GM19395 (cell line): ENCODE data around the gene PPP2R2B.

Experiments used
- ATAC-seq: cut with Tn5 transposase; IDR thresholded peaks from one replicate; pipeline ENCODE4 v1.9.1; 2021; ENCODE audit warnings: mild to moderate bottlenecking, moderate library complexity; ENCODE audit not compliant: unreplicated experiment

Gene PPP2R2B

DNA sequence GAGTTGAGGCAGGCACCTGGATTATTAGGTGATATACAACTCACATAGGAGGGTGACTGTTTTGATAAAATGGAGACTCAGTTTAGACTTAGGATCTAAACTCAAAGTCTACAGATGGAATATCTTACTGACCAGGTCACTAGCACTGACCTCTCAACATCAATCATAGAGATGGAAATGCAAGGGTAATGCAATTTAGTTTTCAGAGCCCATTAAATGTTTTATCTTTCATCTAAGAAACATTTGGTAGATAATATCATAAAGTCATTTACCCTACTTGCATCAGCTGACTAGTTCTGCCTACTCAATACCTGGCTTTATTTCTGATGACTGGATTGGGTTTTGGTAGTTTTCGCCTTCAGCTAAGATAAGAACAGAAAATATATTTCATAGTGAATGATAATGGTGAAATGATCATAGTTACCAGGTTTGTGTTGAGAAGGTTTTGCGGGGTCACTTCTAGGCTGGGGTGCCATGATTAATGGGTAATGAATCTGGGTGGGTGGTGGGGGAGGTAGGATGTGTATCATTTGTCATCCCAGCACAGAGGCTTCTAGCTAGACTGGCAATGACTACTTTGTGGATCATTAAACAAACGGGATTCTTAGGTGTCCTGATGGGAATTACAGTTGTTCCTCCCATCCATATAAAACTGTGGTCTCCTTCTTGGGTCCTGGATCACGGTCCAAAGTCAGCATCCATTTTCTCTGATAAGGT lies 173.4 kb downstream of the PPP2R2B start:
- no peak for ATAC-seq

- no peak for ATAC-seq
Observed at GRCh38 chr5:146703899-146704298, 174.7 kb downstream of the PPP2R2B start.

GRCh38 chr5:146703499-146703898 lies 175.1 kb downstream of the PPP2R2B start:
- no peak for ATAC-seq

- ATAC-seq, result no peak
Observed at GRCh38 chr5:146699664-146700418, 178.7 kb downstream of the PPP2R2B start.

DNA sequence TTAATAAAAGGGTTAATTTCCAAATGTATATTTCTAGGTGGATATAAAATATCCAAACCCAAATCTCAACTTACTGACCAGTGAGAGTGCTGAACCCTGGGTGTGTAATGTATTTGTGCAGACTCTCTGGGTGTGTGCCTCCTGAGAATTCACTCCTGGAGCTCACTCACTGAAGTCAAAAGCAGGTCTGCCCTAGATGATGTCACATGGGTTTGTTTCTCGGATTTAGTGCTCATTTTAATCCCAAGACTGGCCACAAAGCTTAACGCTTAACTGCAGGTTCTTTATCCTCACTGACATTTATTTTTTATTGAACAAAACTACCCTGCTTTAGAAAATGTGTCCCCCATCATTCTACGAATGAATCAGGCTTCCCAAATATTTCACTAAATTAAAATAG lies 179.4 kb downstream of the PPP2R2B start:
- no peak for ATAC-seq

DNA sequence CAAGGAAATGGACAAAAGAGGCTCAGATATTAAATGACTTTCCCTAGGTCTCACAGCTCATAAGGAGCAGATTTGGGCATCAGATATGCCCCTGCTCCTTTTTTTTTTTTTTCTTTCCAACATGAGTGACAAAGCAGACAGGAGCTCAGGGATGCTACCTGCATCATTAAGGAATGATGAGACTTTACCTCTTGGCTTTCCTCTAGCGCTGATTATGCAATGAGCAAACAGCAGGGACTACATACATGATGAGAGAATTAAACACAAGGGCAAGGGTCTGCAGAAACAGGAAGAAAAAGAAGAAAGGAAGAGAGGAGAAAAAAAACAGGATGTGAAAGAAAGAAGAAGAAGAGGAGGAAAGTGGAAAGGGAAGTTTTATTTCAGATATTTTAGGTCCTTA lies 179.9 kb downstream of the PPP2R2B start:
- no peak for ATAC-seq

DNA sequence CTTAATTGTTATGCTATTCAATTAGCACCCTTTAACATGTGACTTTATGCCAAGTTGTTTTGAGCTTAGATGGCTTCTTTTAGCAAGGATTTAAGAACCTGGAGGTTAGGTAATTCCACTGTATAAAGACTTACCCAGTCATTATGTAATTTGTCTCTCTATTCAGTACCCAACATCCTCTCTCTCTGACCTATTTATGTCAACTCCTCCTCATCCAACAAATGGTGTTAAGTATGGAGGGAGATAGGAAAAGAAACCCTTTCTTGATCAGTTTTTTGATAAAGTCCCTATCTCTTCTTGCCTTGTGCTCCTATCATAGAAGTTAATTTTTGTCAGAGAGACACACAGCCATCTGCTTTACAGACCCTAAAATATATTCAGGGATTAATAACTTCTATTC lies 181.3 kb downstream of the PPP2R2B start:
- ATAC-seq, result no peak

DNA sequence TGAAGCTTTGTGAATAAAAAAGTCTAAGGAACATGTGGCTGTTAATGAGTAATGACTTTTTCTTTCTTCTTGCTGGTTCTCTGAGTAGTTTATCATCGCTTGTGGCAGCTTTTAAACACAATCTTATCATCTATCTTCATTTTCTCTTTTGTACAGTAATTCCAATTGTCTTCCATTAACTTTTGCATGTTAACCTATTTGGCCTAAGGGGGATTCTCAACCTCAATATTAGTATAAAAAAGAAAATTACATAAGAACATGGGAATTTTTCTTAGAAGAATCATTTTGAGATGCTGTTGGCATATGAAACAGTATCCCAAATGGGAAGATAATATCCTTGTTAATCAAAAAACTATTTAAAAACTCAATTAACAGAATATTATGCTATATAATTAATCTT lies 182.9 kb downstream of the PPP2R2B start:
- ATAC-seq, result no peak

DNA sequence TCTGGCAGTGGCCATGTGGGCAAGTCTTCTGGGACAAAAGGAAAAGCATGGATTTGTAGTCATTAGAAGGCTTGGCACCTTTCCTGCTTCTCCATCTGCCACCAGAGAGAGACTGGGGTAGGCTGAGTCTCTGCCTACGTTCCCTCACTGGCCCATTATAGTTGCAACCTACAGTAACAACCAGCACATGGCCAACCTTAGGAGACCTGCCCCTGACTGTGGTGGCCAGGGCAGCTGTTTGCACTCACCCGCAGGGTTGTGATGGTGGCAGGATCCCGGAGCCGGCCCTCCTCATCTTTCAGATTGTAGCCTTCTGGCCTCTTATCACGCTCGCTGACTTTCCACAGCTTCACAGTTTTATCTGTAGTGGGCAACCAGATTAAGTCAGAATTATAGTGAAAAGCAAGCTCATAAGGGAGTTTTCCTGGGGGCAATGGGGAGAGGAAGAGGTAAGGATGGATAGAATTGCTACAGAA lies 187.6 kb downstream of the PPP2R2B start:
- ATAC-seq, result no peak

GRCh38 chr5:146687630-146688029 lies 190.9 kb downstream of the PPP2R2B start:
- no peak for ATAC-seq

- ATAC-seq, result no peak
Observed at GRCh38 chr5:146683861-146684260, 194.7 kb downstream of the PPP2R2B start.

DNA sequence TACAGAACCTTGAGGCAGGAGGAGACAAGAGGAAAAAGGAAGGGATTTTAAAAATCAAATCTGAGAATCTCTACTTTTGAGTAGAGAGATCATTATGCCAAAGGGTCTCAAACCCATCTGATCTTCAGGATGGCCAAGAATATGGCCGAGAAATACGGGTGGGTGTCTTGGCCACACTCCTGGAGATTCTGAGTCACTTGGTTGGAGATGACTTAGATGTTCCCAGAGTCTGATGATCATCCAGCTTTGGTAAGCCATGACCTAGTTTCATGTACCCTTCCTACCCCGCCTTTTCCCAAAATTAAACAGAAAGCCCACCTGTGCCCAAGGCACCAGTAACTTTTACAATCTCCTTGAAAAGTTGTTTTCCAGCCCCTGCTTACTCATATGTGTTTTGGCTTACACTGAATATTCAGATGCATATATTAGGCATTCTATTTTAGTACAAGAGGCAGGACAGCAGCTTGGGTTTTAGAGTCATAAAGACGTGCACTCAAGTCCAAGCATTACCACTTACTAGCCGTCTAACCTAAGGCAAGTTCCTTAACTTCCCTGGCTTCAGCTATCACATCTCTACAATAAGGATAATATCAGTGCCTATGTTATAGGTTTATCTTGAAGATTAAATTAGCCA lies 195.5 kb downstream of the PPP2R2B start:
- ATAC-seq, result no peak

GRCh38 chr5:146681585-146682105 lies 196.9 kb downstream of the PPP2R2B start:
- ATAC-seq, result no peak

DNA sequence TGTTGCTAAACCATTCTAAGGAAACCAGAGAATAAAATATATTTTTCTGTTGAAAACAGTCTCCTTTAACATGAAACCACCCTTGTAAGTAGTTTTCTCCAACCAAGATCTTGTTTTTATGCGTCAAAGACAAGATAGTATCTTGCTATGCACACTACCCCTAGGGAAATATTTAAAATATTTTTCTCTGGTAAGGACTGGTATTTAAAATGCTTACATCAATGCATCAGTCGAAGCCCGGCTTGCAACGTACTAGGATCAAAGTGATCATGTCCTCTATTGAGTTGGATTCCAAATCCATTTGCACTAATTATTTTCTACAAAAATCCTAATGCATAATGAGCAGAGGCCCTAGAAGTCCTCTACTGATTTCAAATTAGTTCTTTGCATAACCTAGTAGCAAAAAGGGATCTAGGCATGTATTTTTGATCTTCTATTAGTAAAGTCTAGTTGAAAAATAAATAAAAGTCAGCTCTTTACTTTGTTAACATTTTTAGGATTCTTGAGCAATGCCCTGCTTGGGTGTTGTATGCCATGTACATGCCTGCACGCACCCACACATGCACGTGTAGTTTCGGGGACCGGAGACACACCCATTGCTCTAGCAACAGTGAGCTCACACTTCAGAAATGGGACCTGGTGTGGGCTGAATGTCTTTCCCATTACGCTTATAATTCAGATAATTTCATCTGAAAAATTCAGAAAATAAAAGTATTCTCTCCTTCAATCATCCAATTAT lies 197.5 kb downstream of the PPP2R2B start:
- ATAC-seq, result no peak

DNA sequence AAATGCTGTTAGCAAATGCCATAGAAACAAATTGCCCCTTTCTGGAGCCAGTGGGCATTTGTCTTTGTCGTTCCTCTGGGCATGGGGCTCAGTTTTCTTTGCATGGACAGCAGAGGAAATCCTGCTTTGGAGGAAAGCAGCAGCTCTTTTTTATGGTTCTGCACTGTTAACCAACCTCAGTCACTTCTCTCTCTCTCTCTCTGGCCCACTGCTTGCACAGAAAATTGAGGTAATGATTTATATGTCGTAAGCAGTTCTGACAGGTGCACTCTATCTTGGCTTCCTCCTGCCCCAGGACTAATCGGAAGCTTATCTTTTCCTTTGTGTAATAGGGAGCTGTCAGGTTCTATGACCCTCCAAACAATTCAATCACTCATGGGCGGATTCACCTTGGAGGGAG lies 202.9 kb downstream of the PPP2R2B start:
- ATAC-seq, result peak; percentile 71

DNA sequence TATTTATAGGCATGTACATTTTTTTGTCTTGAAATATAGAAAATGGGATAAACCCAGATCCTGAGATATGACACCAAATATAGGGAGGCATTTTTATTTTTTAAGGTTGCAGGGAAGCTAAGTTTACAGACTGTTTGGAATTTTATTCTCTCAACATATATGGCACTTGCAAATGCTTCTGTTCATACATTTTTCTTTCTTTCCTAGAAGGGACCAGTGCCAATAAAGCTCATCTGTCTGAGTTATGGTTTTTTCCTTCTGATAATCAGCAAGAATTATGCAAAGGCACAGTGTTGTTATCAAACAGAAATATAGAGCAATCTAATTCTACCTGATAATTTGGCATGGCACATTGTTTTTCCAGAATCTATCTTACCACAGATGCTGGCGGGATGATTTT lies 205.7 kb downstream of the PPP2R2B start:
- no peak for ATAC-seq

DNA sequence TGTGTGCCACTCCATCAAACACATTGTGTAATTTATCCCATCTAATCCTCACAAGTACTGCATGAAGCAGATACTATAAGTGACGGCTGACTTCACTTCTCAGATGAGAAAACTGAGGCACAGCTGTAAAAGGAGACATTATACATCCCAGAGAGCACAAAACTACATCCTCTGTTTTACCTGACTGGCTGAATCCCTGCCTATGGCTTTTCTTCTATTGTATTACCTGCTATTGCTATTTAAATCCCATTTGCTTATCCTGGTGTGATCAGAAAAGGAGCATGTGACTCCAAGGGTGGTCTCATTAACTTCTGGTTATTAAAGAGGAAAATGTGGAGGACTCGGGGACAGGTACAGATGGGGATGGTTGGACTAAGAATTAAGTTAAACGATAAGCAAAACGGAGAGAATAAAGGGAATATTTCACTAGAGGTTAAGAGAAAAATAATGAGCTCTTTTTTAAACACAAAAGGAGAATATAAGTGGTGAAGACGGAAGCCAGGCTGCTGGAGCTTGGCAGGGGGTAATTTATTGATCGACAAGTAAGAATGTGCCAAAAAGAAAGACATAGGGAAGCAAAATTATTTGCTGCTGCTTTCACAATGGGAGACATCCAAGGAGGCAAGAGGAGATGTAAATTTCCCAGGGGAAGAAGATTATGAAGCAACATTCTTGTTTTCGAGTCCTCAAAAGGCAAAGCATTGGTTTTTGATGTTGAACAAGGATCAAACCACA lies 206.8 kb downstream of the PPP2R2B start:
- no peak for ATAC-seq

DNA sequence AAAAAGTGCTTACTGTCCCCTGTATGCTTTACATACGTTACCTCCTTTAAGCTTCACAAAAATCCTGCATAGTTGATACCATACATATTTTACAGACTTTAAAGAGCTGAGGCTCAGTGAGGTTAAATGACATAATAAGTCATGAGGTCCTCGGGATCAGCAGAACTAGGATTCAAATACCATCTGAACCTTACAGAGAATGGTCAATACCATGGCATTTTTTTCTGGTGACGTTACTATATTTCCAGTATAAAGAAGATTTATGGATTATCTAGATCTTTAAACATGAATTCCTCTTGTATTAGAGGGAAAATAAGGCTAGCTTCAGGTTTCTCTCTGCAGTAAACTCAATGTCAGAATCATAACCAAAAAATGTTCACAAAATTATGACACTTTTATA lies 208.9 kb downstream of the PPP2R2B start:
- no peak for ATAC-seq

DNA sequence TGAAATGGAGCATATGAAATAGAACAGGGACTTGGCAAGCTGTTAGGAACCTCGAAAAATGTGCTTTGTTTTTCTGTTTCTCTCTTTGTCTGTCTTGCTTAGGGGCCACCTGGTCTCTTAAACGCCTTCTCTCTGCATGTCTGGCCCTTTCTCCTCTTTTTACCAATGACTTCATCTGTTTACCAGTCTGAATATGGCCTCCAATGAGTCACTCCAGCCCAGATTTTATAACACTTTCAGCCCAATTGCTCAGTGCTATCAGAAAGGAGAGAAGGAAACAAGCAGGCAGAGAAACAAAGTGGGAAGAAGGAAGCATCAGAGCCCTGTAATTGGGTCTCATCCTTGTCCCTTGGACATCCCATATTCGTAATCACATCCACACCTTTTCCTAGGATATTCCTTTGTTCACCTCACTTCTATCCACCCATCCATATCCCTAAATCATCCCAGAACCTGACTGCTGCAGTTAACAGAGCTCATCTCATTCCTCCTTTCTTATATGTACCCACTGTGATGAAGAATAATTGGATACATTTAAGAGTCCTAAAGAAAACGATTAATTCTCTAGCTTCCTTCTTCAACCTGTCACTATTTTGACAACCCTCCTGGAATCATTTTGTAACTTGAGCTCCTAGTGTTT lies 210.8 kb downstream of the PPP2R2B start:
- no peak for ATAC-seq

- ATAC-seq, result no peak
Observed at GRCh38 chr5:146662229-146662628, 216.3 kb downstream of the PPP2R2B start.
